Renal cortical epithelial cell (primary cell): Measurements from ENCODE around the gene FEV. TPM values are rescaled to one million over a fixed set of nuclear protein-coding genes. Genes with fewer than 3 reads are reported as not detected.

Experiments used
- DNase-seq: peaks from one replicate; pipeline ENCODE4 v3.0.0-alpha.2; 2011; ENCODE audit warnings: low read depth
- total RNA-seq: library from RNA; depleted of rRNA; stranded (reverse); fragments of >200 nt; gene quantifications from 2 replicates; pipeline ENCODE4 v1.2.3, GENCODE V29; 2014

Gene FEV
- total RNA-seq, 1 donor from 2014 or later = not detected

DNA sequence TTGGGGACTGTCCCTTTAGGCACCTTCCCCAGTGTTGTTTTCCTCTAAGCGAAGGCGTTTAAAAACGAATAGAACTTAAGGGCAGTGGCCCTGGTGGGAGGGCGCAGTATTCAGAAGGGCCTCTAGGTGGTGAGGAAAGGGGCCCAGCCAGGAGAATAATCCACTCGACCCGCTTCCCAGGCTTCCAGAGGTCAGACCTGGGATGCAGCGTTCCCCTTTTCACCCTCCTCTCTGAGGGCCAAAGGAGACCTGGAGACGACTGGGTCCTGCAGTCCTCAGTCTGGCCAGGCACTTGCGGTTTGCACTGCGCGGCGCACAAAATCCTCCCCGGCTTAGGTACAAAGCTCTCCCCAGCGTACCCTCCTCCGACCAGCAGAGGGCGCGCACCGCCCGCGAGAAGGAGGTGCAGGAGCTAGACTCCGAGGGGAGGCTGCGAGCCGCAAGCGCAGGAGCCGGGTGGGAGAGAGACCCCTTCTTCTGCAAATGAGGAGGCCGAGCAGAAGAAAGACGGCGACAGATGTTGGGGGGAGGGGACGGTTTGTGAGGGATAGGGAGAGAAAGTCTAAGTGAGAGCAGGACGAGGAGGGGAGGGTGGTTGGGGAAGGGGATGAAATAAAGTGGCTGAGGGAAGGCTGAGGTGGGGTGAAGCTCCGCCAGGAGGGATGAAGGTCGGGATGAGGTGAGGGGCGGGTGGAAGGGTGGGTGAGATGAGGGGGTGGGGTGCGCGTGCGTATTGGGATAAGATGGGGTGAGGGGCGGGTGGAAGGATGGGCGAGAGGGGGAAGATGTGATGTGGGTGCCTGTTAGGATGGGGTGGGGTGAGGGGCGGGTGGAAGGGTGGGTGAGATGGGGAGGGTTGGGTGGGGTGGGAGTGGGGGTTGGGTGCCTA is 4.9 kb downstream of the FEV start:
- DNase-seq = peak; percentile 44

DNA sequence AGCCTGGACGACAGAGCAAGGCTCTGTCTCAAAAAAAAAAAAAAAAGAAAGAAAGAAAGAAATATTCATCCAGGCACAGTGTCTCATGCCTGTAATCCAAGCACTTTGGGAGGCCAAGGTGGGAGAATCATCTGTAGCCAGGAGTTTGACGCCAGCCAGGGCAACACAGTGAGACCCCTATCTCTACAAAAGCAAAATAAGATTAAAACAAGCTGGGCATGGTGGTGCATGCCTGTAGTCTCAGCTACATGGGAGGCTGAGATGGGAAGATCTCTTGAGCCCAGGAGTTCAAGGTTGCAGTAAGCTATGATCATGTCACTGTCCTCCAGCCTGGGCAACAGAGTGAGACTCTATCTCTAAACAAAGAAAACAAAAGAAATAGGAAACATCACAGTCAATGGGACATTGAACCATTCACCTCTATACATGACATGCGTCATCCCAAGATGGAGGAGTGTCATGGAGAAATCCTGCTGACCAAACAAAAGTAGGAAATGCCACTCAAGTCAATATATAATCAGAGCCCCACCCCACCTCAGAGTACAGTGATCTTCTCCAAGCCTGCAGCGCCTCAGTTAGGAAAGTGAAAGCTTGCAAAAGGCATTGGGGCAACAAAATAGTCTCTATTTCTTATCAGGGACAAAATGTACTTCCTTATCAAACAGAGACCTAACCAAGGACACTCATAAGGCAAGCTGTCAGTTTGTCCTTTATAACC is 9.8 kb downstream of the FEV start:
- DNase-seq = no peak

DNA sequence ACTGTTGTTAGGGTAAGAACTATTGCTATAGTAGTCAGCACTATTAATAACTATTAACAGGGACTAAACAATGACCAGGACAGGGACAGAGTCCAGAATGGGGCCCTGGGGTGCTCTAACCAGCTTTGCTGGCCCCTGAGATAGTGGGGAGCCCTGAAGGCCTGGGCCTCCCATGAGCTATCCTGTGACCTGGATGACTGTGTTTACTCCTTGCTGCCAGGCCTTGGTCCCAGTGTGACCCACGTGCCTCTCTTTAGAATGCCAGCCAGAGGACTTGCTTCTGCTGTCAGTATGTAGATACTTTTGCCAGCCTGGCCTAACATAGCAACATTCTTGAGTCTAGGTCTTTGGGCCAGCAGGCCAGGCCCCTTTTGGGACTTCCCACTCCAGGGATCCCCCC is 14.1 kb downstream of the FEV start:
- DNase-seq = no peak

DNA sequence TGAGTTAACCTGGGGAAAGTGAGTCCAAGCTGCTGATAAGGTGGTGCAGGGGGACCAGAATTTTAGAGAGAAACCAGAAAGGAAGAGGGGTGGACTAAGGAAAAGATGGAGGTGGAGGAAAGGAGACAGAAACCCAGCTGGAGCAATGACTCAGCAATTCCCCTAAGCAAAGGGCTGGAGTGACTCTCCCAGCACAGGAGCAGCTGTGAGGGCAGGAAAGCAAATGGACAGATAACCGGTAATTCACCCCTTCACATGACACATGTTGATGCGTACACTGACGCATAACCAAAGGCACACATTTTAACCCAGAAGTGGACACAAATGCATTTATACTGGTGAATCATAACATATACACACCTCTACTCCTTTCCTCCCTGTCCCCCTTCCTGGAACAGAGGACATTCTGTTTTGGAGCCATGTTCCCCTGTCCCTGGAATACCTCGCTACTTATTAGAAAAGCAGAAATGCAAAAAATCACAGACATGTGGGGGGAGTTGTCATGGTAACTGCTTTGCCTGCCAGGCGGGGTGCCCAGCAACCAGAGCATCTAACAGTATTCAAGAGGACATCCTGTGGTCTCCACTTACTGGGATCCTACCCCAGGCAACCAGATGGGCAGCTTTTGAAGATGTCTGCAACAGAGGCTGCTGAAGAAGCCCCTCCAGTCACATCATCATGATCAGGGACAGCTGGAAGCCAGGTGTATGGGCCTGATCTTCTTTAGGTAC is 20.8 kb downstream of the FEV start:
- peak; percentile 57 for DNase-seq

DNA sequence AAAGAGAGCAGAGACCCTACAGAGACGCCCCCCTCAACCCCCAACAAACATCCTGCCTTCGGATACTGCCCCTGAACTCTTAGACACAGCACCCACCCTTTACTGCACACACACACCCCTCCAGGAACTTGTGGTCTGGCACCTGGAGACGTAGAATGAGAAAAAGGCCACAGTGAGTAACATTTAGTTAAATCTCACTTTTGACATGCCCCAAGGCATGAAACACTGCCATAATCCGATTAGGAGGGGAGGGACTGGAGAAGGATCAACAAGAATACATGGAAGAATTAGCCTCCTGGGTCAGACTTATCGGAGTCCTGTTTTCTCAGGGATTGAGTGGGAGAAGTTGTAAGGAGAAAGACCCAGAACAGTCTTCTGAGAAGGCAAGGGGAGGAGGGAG is 21.4 kb downstream of the FEV start:
- no peak for DNase-seq

DNA sequence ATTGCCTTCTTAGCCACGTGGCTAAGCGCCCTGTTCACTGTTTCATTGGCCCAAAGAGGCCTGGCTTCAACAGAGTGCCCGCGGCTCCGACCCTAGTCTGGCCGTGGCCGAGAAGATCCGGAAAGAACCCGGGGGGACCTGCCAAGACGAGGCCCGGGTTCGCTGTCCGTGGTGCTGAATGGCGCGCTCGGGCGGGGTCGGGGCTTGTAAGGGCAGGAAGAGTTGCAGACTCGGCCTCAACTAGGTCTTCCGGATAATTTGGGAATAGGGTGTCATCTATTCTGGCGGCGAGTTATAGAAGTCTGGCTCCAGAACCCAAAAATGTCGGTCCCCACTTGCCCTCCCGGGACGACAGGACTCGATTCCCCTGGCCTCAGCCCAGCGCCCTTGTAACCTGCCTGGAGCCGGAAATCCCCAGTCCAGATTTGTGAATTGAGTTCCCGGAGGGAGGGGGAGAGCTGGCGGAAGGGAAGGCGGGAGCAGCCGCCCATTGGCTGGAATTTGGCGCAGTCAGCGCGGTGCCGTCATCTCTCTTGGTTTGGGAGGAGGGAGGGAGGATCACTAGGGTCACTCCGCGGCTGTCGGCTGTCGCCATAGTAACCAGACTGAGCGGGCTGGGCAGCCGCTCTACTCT is 22.0 kb downstream of the FEV start:
- DNase-seq = peak; percentile 56

DNA sequence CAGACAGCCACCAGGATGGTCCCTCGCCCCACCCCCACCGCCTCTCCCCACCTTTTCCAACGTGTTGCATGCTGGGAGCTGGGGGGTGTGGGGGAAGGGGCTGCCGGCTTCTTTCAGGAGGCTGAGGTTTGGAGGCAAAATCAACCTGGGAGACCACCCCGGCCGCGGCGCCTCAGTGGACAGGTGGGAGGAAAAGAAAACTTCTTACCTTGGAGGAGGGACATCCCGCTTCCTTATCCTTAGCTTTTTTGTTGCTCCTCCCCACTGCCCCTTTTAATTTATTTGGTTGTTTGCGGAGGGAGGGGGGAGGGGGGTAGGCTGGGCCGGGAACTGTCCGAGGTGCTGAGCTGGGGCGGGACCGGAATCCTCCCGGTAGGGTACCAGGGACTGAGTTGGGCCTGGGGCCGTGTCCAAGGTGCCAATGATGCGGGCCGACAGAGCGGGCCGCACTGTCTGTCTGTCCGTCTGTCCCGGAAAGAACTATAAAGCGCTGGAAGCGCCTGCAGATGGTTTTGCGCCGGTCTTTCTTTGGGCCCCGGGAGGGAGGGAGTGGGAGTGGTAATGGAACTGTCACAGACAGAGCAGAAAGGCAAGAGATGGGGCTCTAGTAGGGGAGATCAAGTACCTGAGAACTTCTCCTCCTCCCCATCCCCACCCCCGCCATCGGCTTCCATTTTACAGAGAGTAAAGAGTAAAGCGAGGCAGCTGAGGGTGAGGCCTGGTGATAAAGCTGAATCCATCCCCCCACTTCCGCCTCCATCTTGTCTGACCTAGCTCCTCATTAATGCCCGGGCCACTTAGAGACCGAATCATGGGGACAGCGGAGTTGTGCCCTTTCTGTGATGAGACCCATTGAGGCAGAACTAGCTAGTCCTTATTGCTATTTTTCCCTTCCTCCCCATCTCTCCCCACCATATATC is 23.1 kb downstream of the FEV start:
- no peak for DNase-seq

DNA sequence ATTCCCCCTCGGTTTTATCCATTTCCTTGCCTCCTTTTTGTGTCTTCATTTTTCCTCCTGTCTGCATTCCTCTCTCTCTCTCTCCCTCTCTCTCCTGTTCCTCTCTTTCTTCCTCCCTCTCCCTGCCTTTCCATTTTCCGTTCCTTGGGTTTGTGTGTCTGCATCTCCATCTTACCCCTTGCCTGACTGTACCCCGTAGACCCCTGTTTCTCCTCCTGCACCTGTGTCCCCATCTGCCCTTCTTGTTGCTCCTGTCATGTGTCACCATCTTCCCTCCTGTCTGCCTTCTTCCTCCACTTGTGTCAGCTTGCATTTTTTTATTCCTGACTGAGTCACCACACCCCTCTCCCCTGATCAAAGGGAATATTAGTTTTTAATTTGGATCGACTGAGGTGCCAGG is 23.8 kb downstream of the FEV start:
- no peak for DNase-seq

DNA sequence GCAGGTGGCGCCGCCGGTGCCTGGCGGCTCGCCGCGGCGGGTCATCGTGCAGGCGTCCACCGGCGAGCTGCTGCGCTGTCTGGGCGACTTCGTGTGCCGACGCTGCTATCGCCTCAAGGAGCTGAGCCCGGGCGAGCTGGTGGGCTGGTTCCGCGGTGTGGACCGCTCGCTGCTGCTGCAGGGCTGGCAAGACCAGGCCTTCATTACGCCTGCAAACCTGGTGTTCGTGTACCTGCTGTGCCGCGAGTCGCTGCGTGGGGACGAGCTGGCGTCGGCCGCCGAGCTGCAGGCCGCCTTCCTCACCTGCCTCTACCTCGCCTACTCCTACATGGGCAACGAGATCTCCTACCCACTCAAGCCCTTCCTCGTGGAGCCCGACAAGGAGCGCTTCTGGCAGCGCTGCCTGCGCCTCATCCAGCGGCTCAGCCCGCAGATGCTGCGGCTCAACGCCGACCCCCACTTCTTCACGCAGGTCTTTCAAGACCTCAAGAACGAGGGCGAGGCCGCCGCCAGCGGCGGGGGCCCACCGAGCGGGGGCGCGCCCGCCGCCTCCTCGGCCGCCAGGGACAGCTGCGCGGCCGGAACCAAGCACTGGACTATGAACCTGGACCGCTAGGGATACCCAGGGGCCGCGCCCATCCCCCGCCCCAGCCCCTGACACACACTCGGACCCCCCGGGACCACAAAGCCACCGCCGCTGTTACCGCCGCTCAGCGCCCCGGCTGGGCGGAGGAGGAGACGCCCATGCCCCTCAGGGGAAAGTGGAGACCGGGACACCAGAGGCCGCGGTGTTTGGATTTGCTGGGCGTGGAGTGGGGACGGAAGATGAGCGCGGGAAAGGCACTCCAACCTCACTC is 24.4 kb downstream of the FEV start:
- DNase-seq = no peak

DNA sequence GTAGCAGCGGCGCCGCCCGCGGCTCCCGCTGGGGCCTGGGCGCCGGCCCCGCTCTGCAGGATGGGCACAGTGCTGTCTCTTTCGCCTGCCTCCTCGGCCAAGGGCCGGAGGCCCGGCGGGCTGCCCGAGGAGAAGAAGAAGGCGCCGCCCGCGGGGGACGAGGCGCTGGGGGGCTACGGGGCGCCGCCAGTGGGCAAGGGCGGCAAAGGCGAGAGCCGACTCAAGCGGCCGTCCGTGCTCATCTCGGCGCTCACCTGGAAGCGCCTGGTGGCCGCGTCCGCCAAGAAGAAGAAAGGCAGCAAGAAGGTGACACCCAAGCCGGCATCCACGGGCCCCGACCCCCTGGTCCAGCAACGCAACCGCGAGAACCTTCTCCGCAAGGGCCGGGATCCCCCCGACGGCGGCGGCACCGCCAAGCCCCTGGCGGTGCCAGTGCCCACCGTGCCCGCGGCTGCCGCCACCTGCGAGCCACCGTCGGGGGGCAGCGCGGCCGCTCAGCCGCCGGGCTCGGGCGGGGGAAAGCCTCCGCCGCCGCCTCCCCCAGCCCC is 25.1 kb downstream of the FEV start:
- DNase-seq = no peak

DNA sequence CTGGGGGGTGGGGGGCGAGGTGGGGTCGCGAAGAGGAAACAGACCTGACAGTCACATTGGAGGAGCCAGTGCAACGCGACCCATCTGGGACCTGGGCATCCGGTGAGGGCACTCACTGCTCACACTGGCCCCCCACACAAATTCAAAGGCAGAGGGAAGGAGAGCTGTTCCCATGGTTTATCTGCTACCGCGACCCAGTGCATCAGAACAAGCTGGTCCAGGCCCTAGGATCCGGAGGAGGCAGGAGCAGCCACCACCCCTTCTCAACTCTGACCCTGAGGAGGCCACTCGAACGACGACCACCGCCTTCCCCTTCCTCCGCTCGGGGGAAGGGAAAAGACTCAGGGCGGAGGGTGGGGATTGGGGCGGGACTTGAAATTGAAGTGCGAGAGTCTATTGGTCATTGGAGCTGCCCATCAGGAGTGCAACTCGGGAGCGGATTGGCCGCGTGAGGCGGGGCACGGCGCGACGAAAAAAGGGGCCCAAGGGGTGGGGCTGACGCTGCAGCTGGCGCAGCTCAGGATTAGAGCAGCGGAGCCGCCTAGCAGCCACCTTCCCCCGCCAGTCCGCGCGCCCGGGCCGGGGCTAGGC is 25.7 kb downstream of the FEV start, which contains the start of gene CDK5R2:
Gene CDK5R2, plus strand, starts transcription at position 526 of the 591 bp plus-strand sequence. CDS start 155 bp downstream, outside the sequence.
- peak; percentile 45 for DNase-seq

DNA sequence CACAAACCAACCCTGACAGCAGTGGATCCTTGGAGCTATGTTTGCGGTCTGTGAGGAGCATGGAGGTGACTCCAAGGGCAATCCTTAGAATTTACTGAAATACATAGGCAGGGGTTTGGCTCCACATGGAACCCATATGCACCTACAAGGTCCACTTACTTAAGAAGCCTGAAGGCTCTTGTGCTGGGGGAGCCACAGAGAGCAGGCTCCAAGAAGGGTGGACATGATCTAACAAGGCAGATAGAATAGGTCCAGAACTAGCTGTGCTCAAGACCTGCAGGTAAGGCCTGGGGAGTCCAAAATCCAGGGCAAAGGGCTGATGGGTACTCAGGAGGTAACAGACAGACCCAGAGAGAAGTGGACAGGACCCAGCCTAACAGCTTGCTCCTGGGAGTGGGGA is 26.7 kb downstream of the FEV start:
- DNase-seq = no peak

DNA sequence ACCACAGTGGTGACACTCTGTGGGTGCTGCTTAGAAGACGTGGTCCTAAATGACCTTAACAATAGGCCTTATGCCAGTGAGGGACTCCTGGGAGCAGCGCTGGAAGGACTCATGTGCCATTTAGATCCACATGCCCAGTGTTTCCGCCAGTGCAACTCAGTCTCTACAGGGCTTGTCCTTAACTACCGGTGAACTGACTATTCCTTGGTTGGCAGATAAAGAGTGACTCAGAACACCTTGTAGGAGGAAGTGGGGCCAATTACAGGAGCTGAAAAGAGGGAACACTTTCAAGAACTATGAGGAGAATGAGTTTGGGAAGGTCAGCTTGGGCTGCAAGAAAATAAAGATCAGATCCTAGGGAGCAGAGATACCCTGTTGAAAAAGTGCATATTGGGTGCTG is 27.3 kb downstream of the FEV start:
- DNase-seq = no peak

DNA sequence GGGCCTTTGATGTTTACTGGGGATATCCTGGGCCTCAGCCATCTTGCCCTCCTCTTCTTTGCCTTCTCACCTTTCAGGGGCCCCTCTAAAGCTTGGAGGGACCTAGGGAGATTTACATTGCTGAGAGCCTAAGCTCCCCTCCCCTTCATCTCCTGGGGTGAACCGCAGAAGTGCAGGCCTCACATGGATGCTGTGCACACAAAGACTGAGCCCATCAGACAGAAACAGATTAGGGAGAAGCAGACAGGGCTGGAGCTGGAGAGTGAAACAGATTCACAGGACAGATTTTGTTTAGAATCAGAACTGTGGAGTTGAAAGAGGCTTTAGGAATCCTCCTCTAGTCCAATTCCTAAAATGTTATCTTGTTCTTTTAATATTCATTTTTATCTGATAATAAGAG is 28.9 kb downstream of the FEV start:
- no peak for DNase-seq

DNA sequence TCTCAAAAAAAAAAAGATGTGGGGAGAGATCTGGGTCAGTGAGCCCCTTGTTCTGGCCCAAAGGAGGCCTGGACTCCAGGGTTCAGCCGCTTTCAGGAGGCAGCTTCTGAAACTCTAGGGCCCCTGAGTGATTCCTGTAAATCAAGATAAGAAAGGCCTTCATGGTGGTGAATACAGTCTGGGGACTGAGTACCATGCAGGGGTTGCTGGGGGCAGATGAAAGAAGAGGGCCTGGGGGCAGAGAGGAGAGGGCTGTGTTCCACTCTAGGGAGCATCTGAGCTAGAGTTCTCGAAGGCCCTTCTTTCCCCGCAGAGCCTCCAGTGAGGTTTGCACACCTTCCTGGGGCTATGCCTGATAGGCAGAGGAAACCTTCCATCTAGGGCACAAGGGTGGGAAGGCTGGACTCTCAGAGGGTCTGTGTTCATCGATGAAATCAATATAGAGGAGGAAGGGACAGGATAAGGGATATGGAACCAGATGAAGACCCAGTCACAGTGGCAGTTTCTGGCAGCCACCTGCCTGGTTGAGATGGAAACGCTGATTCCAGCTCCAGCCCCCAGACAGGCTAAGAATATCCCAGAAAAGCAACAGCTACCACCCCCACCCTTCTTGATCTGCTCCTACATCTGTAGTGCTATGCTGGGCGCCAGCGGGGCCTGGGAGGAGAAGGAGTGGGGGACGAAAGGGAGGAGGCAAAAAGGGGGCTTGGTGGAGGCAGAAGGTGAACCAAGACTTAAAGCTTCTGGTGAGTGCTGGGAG is 30.3 kb downstream of the FEV start:
- no peak for DNase-seq

DNA sequence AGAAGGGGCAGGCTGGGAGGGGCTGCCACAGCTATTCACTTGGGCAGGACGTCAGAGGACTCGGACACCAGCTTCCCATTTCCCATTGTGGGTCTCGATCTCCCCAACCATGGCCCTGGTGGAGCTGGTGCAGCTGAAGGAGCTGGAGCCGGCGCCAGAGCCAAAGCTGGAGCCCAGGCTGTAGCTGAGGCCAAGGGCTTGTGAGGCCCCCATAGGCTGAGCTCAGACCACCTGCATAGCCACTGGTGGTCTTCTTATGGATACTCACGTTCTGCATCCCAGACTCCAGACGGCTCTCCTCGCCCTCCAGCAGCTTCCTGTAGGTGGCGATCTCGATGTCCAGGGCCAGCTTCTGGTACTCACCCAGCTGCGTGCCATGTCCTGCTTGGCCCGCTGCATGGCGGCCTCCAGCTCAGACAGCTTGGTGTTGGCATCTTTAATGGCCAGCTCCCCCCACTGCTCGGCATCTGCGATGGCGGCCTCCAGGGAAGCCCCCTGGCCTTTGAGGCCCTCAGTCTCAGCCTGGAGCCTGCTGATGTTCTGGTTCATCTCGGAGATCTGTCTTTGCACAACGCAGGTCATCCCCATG is 31.5 kb downstream of the FEV start:
- no peak for DNase-seq

DNA sequence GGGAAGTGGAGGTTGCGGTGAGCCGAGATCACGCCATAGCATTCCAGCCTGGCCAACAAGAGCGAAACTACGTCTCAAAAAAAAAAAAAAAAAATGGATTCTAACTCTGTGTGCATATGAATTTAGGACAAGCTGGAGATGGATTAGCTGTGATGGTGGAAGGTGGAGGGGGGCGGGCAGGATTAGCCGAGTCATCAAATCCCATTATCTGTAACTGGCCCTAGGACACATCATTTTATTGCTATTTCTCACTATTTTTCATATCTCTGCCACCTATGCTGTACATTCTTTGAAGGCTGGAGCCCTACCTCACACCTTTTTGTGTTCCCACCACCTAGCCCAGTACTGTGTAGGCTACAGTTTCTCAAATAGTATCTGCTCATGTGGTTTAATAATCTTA is 32.8 kb downstream of the FEV start:
- no peak for DNase-seq

DNA sequence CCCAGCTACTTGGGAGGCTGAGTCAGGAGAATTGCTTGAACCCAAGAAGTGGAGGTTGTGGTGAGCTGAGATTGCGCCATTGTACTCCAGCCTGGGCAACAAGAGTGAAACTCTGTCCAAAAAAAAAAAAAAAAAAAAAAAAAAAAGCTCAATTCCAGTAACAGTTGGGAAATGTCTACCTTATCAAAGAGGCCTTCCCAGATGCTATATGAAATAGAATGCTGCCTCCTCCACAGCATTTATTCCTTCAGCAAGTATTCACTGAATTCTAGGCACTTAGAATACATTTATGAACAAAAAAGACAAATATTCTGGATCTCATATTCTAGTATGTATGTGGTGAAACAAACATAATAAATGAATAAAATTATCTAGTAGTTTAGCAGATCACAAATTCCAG is 38.4 kb downstream of the FEV start:
- no peak for DNase-seq
